Stimulated activated effector memory CD8-positive, alpha-beta T cell treated with anti-CD3 and anti-CD28 coated beads, Interleukin-12 subunit alpha, Interleukin-12 subunit beta, amount 100 ng/mL, for 72 hours (primary cell): ENCODE measurements around the gene CDYL2.
A peak's percentile ranks its signal among the peaks of the same experiment; 100 is the strongest.
"Not testable (repeated sequence)": the region's sequence is repeated elsewhere in the genome, so short reads cannot be mapped to it uniquely, and the experiment has no call there.

Experiments
- ATAC-seq: fragments of 150-1000 bp; cut with Tn5 transposase; 2 replicates; pipeline ENCODE4 v1.10.0; 2021
- DNase-seq, 2 donors: peaks; one replicate each; pipeline ENCODE4 v3.0.0; 2021 to 2022; ENCODE audit warnings: low spot score in 2 of 2
- H3K27ac Mint-ChIP-seq: one replicate; pipeline ENCODE4 v1.8.0; 2022; ENCODE audit warnings: mild to moderate bottlenecking, mixed read lengths
- H3K36me3 Mint-ChIP-seq: one replicate; pipeline ENCODE4 v1.8.0; 2022; ENCODE audit warnings: mild to moderate bottlenecking, mixed read lengths
- H3K4me1 Mint-ChIP-seq: one replicate; pipeline ENCODE4 v1.8.0; 2022; ENCODE audit warnings: mixed read lengths
- H3K4me3 Mint-ChIP-seq: one replicate; pipeline ENCODE4 v1.8.0; 2022; ENCODE audit warnings: mild to moderate bottlenecking, mixed read lengths
- H3K9me3 Mint-ChIP-seq: one replicate; pipeline ENCODE4 v1.8.0; 2022; ENCODE audit warnings: mixed read lengths

The CDYL2 gene

DNA sequence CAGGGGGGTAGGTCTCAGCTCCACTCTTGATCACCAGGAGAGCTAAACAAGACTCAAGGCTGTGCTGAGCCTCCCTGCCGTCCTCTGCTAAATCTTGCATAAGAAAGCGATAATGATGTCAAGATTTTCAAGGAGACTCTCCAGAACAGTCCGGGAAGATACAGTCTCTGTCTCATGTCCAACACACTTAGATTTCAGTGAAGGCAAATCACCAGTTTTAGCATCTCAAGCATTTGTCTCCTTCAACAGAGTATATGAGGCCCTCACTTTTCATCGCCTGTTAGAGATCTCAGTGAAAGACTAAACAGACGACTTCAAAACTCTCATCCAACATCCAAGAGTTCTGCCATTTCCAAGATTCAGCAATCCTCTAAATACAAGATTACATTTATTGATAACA lies 13.6 kb downstream of the CDYL2 start:
- ATAC-seq (no peak), DNase-seq (no peak)
- Mint-ChIP-seq H3K4me1 (no peaks in the 10 kb centered on the region), H3K36me3 (no peaks in the 10 kb centered on the region), H3K9me3 (no peaks in the 10 kb centered on the region), H3K4me3 (no peak overlapping the region), H3K27ac (no peak overlapping the region)

DNA sequence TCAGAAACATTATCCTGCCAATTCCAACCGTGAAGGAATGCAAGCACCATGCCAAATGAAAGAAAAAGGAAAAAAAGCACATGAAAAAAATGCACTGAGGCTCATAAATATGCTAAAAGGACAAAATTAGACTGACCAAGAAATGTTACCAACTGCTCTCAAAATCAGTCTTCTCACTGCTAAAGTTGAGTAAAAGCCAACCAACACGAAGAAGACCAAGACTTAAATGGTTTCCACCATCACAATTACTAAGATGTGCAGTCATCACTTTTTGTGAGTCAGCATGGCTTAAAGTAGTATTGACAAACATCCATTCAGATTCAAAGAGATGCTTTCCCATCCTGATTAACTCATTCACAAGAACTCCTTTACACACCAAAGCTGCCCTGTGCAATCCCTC lies 16.4 kb downstream of the CDYL2 start:
- Mint-ChIP-seq H3K4me3 (no peak overlapping the region), H3K9me3 (peaks cover 4% of the 10 kb centered on the region), H3K27ac (no peak overlapping the region), H3K4me1 (no peaks in the 10 kb centered on the region), H3K36me3 (no peaks in the 10 kb centered on the region)
- ATAC-seq: peak; percentile 82
- no peak for DNase-seq

DNA sequence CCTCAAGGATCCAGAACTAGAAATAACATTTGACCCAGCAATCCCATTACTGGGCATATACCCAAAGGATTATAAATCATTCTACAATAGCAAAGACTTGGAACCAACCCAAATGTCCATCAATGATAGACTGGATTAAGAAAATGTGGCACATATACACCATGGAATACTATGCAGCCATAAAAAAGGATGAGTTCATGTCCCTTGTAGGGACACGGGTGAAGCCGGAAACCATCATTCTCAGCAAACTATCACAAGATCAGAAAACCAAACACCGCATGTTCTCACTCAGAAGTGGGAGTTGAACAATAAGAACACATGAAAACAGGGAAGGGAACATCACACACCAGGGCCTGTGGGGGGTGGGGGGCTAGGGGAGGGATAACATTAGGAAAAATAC lies 17.8 kb downstream of the CDYL2 start:
- H3K4me3 Mint-ChIP-seq, H3K27ac Mint-ChIP-seq, ATAC-seq, H3K4me1 Mint-ChIP-seq, H3K36me3 Mint-ChIP-seq, DNase-seq: not testable (repeated sequence)
- peaks cover 11% of the 10 kb centered on the region for H3K9me3 Mint-ChIP-seq

DNA sequence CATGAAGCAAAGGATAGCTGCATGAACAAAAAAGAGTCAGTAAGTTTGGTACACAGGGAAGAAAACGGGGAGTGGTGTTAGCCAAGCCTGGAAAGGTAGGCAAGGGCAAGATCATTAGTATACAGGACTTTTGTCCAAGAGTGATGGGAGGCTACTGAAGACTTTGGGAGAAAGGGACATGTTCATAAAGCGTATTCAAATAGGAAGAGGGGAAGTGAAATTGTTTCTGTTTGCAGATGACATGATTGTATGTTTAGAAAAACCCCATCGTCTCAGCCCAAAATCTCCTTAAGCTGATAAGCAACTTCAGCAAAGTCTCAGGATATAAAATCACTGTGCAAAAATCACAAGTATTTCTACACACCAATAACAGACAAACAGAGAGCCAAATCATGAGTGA lies 19.4 kb downstream of the CDYL2 start:
- no peak overlapping the region for H3K4me3 Mint-ChIP-seq
- no peak overlapping the region for H3K27ac Mint-ChIP-seq
- H3K4me1 Mint-ChIP-seq: no peaks in the 10 kb centered on the region
- peaks cover 20% of the 10 kb centered on the region for H3K9me3 Mint-ChIP-seq
- no peaks in the 10 kb centered on the region for H3K36me3 Mint-ChIP-seq
- no peak for DNase-seq
- no peak for ATAC-seq

DNA sequence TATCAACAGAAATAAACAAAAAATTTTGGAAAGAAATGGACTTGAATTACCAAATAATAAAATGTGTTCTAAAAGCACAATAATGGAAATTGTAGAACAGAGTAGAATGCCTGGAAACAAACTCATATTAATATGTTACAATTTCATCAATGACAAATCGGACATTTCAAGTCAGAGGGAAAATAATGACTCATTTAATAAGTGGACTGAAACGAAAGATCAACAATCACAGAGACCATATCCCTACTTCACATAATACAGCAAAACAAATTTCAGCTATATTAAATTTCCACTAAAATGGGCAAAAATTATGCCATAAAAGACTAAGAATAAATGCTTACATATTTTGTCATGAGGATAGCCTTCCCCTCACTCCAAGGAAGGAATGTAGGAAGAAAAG lies 25.7 kb downstream of the CDYL2 start:
- ATAC-seq: no peak
- no peak for DNase-seq
- Mint-ChIP-seq H3K9me3 (peaks cover 17% of the 10 kb centered on the region), H3K27ac (no peak overlapping the region), H3K4me3 (no peak overlapping the region), H3K36me3 (no peaks in the 10 kb centered on the region), H3K4me1 (peaks cover 5% of the 10 kb centered on the region)

DNA sequence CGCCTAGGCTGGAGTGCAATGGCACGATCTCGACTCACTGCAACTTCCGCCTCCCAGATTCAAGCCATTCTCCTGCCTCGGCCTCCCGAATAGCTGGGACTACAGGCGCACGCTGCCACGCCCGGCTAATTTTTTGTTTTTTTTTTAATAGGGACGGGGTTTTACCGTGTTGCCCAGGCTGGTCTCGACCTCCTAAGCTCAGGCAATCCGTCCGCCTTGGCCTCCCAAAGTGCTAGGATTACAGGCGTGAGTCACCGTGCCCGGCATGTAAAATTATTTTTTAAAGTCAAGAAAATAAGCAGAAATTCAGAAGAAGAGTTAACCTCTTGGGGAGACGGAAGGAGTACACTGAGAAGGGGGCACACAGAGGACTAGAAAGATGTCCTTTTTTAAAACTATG lies 27.5 kb downstream of the CDYL2 start:
- no peaks in the 10 kb centered on the region for H3K36me3 Mint-ChIP-seq
- no peak for ATAC-seq
- H3K9me3 Mint-ChIP-seq: peaks cover 15% of the 10 kb centered on the region

DNA sequence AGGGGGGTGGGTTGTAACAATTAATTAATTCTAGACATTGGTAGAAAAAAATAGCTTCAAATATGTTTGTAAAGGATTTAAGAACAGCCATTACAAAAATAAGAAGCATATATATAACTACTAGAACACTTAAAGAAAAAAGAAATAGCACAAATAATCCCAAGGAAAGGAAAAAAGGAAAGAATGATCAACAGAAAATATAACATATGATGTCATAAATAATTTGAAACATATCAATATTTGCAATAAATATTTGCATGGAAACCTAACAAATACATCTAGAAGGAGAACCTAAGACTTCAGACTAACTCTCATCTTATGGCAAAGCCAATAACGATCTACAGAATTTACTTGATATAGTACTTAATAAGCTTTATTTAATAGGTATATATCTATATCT lies 28.9 kb downstream of the CDYL2 start:
- no peak for ATAC-seq
- no peaks in the 10 kb centered on the region for H3K36me3 Mint-ChIP-seq
- H3K27ac Mint-ChIP-seq: no peak overlapping the region
- H3K4me1 Mint-ChIP-seq: peaks cover 5% of the 10 kb centered on the region
- H3K4me3 Mint-ChIP-seq: no peak overlapping the region
- peaks cover 6% of the 10 kb centered on the region for H3K9me3 Mint-ChIP-seq
- DNase-seq: no peak

More for the DNA sequence above, 27.5 kb downstream of the CDYL2 start:
- H3K4me3 Mint-ChIP-seq: no peak overlapping the region
- no peak for DNase-seq
- no peak overlapping the region for H3K27ac Mint-ChIP-seq
- H3K4me1 Mint-ChIP-seq: peaks cover 5% of the 10 kb centered on the region

DNA sequence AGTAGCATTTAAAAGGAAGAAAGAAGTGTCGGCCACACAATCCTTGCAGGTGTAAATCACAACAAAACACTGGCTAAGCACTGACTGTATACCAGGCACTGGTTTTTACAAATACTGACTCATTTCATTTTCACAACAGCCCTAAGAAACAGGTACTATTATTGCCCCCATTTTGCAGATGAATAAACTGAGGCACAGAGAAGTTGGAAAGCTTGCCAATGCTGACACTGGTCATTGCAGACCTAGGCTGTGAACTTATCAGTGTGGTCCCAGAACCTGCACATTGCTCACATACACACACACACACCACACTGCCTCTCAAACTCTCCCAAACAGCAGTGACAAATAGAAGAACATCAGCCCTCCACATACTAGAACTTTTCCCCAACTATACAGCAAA lies 37.6 kb downstream of the CDYL2 start:
- Mint-ChIP-seq H3K4me1 (no peaks in the 10 kb centered on the region), H3K27ac (no peak overlapping the region), H3K36me3 (no peaks in the 10 kb centered on the region), H3K9me3 (peaks cover 3% of the 10 kb centered on the region), H3K4me3 (no peak overlapping the region)
- no peak for DNase-seq
- no peak for ATAC-seq

DNA sequence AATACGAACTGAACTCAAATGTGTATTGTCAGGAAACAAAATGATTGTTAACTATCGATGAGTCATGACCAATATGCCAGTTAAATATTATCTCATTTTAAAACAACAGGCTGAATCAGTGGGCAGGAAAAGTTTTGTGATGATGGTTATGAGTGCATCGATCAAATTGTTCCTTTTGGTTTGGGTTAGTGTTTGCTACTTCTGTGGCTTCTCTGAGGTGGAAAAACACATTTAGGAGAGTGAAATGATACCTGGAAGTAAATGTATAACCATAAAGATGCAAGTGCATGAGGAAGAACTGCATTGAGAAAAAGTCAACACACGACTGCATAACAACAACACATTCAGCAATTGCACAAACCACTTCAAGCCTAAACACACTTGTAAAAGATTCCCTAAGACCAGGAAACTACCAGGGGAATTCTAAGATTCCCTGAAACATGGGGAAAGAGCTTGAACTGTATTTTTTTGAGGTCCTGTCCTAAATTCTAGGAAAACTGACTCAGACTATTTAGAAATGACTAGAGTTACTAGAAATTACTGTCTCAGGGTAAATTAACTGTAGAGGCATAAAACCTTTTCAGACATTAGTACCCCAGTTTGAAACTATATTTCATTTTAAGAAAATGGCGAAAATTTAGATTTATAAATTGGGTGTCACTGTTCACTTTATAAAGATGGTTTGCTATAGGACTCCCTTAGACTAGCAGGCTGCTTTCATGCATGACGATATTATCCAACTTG lies 44.8 kb downstream of the CDYL2 start:
- peak overlapping the region; percentile 77 for H3K27ac Mint-ChIP-seq
- H3K9me3 Mint-ChIP-seq: no peaks in the 10 kb centered on the region
- peaks cover 12% of the 10 kb centered on the region for H3K4me1 Mint-ChIP-seq
- peak; percentile 90 for ATAC-seq
- peak overlapping the region; percentile 21 for H3K4me3 Mint-ChIP-seq
- no peaks in the 10 kb centered on the region for H3K36me3 Mint-ChIP-seq
- peak in 1 of 2 donors; percentile 48 for DNase-seq

DNA sequence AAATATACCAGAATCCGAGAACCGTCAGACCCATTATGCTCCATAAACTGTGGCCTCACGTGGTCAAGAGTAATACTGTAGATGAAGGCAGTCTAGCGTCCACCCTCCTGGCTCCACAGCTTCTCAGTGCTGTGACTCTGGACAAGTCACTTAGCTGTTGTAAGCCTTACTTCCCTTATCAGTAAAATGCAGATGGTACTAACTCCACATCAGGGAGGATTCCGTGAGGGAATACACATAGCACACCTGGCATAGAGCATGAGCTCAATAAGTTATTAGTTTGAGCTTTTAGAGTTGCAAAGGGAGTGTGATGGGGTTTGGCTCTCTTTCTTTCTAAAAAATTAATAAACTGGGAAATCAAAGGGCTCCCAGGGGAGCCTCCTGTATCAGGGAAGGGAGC lies 49.9 kb downstream of the CDYL2 start:
- H3K27ac Mint-ChIP-seq: no peak overlapping the region
- ATAC-seq (no peak), DNase-seq (no peak)
- H3K4me3 Mint-ChIP-seq: no peak overlapping the region
- H3K36me3 Mint-ChIP-seq: no peaks in the 10 kb centered on the region
- H3K4me1 Mint-ChIP-seq: peaks cover 23% of the 10 kb centered on the region
- H3K9me3 Mint-ChIP-seq: no peaks in the 10 kb centered on the region

DNA sequence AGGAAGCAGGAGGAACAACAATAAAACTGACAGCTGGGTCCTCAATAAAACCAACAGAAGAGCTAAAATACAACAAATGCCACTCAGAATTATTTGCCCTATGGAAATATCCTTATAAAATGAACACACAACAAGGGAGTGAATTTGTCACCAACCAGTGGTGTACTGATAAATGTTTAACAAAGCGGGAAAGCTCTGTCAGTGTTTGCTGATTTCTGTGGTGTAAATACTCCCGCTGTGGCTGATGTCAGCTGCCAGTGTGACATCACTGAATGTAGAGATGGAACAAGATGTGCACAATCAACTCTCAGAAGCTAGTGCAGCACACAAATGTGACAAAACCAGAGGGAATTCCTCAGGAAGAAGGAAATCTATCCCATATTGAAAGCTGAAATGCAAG lies 51.9 kb downstream of the CDYL2 start:
- H3K4me3 Mint-ChIP-seq: no peak overlapping the region
- DNase-seq (no peak), ATAC-seq (no peak)
- no peak overlapping the region for H3K27ac Mint-ChIP-seq
- peaks cover 19% of the 10 kb centered on the region for H3K4me1 Mint-ChIP-seq
- no peaks in the 10 kb centered on the region for H3K9me3 Mint-ChIP-seq
- H3K36me3 Mint-ChIP-seq: no peaks in the 10 kb centered on the region

DNA sequence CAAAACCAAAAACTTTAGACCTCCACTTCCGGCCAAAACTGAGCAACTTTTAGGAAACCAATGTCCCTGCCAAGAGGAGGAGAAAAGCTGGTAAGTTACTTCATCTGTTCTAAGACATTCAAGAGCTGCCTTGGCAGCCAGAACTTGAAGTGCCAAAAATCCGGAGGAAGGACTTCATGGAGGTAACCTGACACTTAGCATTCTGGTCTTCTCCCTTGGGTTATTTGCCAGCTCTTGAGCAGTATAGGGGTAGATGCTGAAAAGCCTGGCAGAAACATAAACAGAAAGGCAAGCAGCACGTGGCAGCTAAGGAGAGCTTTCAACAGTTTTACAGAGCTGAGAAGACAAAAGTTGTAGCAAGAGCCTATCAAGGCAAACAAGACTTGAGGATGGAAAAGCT lies 53.2 kb downstream of the CDYL2 start:
- DNase-seq (no peak), ATAC-seq (no peak)
- H3K27ac Mint-ChIP-seq: no peak overlapping the region
- no peaks in the 10 kb centered on the region for H3K36me3 Mint-ChIP-seq
- H3K9me3 Mint-ChIP-seq: no peaks in the 10 kb centered on the region
- no peak overlapping the region for H3K4me3 Mint-ChIP-seq
- peaks cover 19% of the 10 kb centered on the region for H3K4me1 Mint-ChIP-seq

DNA sequence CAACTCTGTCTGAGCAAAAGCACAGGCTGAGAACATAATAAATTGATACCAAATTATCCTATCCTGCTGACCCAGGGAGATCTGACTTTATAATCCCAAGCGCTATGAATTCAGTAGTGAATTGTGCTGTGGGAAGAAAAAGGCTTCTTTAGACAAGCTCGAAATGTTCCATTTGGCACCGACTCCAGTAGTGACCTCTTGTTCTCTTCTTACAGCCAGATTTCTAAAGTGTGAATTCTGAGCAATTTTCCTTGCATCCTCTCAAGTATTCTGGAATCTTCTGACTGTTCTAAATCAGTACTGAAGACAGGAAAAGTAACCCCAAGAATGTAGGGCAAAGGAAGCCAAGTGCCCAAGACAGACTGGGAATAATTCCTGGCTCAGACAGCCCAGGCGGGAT lies 58.2 kb downstream of the CDYL2 start:
- ATAC-seq (no peak), DNase-seq (no peak)
- Mint-ChIP-seq H3K4me3 (no peak overlapping the region), H3K4me1 (peaks cover 29% of the 10 kb centered on the region), H3K27ac (no peak overlapping the region), H3K9me3 (no peaks in the 10 kb centered on the region), H3K36me3 (no peaks in the 10 kb centered on the region)

DNA sequence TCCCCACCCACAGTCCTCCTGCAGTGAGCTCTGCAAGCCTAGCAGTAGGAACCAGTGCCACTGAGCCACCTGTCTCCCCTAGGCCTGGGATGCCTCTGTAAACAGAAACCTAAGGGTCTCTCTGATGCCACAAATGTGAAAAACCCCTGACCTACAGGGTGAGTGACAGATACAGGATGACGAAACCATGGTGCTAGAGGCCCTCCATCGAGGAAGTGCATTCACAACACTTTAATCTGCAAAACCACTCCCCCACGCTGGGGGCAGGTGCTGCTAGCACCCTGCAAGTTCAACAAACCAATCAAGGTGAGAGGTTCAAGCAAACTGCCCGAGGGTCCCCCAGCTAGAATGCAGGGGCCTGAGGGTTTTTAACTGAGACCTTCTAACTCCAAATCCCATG lies 59.5 kb downstream of the CDYL2 start:
- peak overlapping the region; percentile 32 for H3K27ac Mint-ChIP-seq

DNA sequence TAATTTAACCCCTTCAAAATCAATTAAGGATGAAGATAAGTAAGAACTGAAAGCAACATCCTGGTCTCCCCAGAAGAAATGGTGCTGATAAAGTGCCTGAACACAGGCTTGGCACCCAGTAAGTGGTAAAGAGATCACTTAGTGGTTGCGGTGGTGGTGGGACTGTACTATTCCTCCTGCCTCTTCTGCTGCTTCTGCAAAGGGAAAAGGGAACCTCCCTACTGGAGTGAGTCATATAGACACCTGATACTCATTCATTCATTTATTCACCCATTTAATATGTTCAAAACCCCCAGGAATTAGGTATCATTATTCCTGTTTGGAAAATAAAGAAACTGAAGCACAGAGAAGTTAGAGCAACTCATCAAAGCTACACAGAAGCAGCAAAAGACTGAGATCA lies 60.6 kb downstream of the CDYL2 start:
- H3K27ac Mint-ChIP-seq: no peak overlapping the region
- H3K4me1 Mint-ChIP-seq: peaks cover 27% of the 10 kb centered on the region
- DNase-seq (no peak), ATAC-seq (no peak)
- no peaks in the 10 kb centered on the region for H3K36me3 Mint-ChIP-seq
- no peak overlapping the region for H3K4me3 Mint-ChIP-seq
- peaks cover 4% of the 10 kb centered on the region for H3K9me3 Mint-ChIP-seq

More for the DNA sequence above, 59.5 kb downstream of the CDYL2 start:
- ATAC-seq (peak; percentile 69), DNase-seq (peak in 1 of 2 donors; percentile 62)
- H3K4me3 Mint-ChIP-seq: no peak overlapping the region
- peaks cover 27% of the 10 kb centered on the region for H3K4me1 Mint-ChIP-seq
- H3K9me3 Mint-ChIP-seq: no peaks in the 10 kb centered on the region
- no peaks in the 10 kb centered on the region for H3K36me3 Mint-ChIP-seq

DNA sequence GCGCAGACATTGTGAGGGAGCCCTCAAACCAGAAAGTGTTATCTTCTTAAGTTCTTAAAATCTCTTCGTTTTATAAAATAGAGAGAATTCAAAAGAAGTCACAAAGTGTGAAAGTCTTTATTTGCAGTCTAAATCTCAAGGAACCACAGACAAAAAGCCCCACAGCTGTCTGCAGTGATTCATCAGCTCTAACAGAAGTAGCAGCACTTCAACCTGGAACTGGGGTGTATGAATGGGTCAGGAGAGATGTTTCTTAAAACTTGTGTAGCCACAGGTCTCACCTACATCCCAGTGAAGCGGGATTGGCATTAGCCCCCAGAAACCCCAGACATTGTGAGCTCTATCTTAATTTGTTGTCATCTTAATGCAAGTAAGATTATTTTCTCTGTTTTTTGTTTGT lies 61.1 kb downstream of the CDYL2 start:
- Mint-ChIP-seq H3K4me3 (no peak overlapping the region), H3K27ac (no peak overlapping the region)
- ATAC-seq: peak; percentile 80

DNA sequence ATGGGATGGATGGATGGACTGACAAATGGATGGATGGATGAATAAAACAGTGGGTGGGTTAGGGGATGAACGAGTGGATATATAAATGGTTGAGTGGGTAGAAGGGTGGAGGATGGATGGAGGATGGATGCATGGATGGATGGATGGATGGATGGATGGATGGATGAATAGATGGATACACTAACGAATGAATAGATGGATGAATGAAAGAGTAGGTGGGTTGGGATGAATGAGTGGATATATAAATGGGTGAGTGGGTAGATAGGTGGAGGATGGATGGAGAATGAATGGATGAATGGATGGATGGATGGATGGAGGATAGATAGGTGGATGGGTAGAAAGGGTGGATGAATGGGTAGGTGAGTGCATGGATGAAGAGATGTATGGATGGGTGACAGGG lies 62.1 kb downstream of the CDYL2 start:
- ATAC-seq: no peak
- H3K27ac Mint-ChIP-seq: no peak overlapping the region
- H3K4me1 Mint-ChIP-seq: peaks cover 27% of the 10 kb centered on the region
- no peak for DNase-seq
- no peak overlapping the region for H3K4me3 Mint-ChIP-seq
- no peaks in the 10 kb centered on the region for H3K36me3 Mint-ChIP-seq
- H3K9me3 Mint-ChIP-seq: peaks cover 4% of the 10 kb centered on the region

More for the DNA sequence above, 61.1 kb downstream of the CDYL2 start:
- DNase-seq: no peak
- H3K9me3 Mint-ChIP-seq: peaks cover 4% of the 10 kb centered on the region
- H3K4me1 Mint-ChIP-seq: peaks cover 27% of the 10 kb centered on the region
- no peaks in the 10 kb centered on the region for H3K36me3 Mint-ChIP-seq
